ENCODE results near the gene TEP1. TPM values are rescaled to one million over a fixed set of nuclear protein-coding genes. Genes with fewer than 3 reads are reported as not detected.

The TEP1 gene
- total RNA-seq, 1 donor from 2014 or later = 38.7 TPM

- DNase-seq (ENCODE audit: low spot score) = no peak
Measured at GRCh38 chr14:20434701-20435581, 21.6 kb upstream of the TEP1 start.

- DNase-seq (ENCODE audit: low spot score) = no peak
Measured at GRCh38 chr14:20429801-20430669, 16.7 kb upstream of the TEP1 start.

- no peak for DNase-seq (ENCODE audit: low spot score)
Measured at GRCh38 chr14:20428802-20429201, 15.5 kb upstream of the TEP1 start.

GRCh38 chr14:20428010-20428365 lies 14.7 kb upstream of the TEP1 start:
- no peak for DNase-seq (ENCODE audit: low spot score)

GRCh38 chr14:20427231-20428009 lies 14.1 kb upstream of the TEP1 start:
- DNase-seq (ENCODE audit: low spot score) = no peak

GRCh38 chr14:20424851-20425250 lies 11.6 kb upstream of the TEP1 start:
- no peak for DNase-seq (ENCODE audit: low spot score)

- DNase-seq (ENCODE audit: low spot score) = no peak
Measured at GRCh38 chr14:20422886-20423285, 9.6 kb upstream of the TEP1 start.

- DNase-seq (ENCODE audit: low spot score) = no peak
Measured at GRCh38 chr14:20421267-20421666, 8.0 kb upstream of the TEP1 start.

GRCh38 chr14:20419419-20419818 lies 6.1 kb upstream of the TEP1 start:
- DNase-seq (ENCODE audit: low spot score) = no peak

- no peak for DNase-seq (ENCODE audit: low spot score)
Measured at GRCh38 chr14:20418501-20418909, 5.2 kb upstream of the TEP1 start.

- no peak for DNase-seq (ENCODE audit: low spot score)
Measured at GRCh38 chr14:20417250-20418186, 4.2 kb upstream of the TEP1 start.

GRCh38 chr14:20416223-20416622 lies 2.9 kb upstream of the TEP1 start:
- DNase-seq (ENCODE audit: low spot score) = no peak

GRCh38 chr14:20415782-20416206 lies 2.5 kb upstream of the TEP1 start:
- DNase-seq (ENCODE audit: low spot score) = no peak

GRCh38 chr14:20413744-20414082 lies 412 bp upstream of the TEP1 start:
- no peak for DNase-seq (ENCODE audit: low spot score)

GRCh38 chr14:20412411-20412810 lies 890 bp downstream of the TEP1 start:
- no peak for DNase-seq (ENCODE audit: low spot score)

- DNase-seq (ENCODE audit: low spot score) = no peak
Measured at GRCh38 chr14:20409226-20409625, 4.1 kb downstream of the TEP1 start.

GRCh38 chr14:20403521-20403920 lies 9.8 kb downstream of the TEP1 start:
- DNase-seq (ENCODE audit: low spot score) = no peak

- DNase-seq (ENCODE audit: low spot score) = peak; percentile 47
Measured at GRCh38 chr14:20400965-20401593, 12.2 kb downstream of the TEP1 start.

GRCh38 chr14:20400589-20400964 lies 12.7 kb downstream of the TEP1 start:
- no peak for DNase-seq (ENCODE audit: low spot score)

- DNase-seq (ENCODE audit: low spot score) = no peak
Measured at GRCh38 chr14:20397511-20397910, 15.8 kb downstream of the TEP1 start.

GRCh38 chr14:20391505-20391904 lies 21.8 kb downstream of the TEP1 start:
- no peak for DNase-seq (ENCODE audit: low spot score)

Data from ureter (tissue), 1 donor.